AG09319 (cell line): ENCODE data around the gene NFATC1.
A peak's percentile ranks its signal among the peaks of the same experiment; 100 is the strongest.

Experiments used
- DNase-seq: peaks from one replicate; pipeline ENCODE4 v3.0.0-alpha.2; 2010; ENCODE audit warnings: low read depth; ENCODE audit errors: extremely low read depth
- CTCF ChIP-seq: IDR thresholded peaks from 2 replicates; pipeline ENCODE4 v1.5.1; 2011; ENCODE audit warnings: low read depth, mild to moderate bottlenecking, inconsistent platforms, low read length, moderate library complexity

NFATC1 gene

GRCh38 chr18:79573921-79574491 is 178.3 kb downstream of the NFATC1 start:
- TF ChIP-seq CTCF = no peak
- DNase-seq = no peak

- DNase-seq = no peak
Measured at GRCh38 chr18:79574938-79575525, 179.3 kb downstream of the NFATC1 start.

GRCh38 chr18:79575891-79576685 is 180.4 kb downstream of the NFATC1 start:
- no peak for TF ChIP-seq CTCF
- peak; percentile 19 for DNase-seq

More at GRCh38 chr18:79574938-79575525, 179.3 kb downstream of the NFATC1 start:
- no peak for TF ChIP-seq CTCF

- TF ChIP-seq CTCF = no peak
- no peak for DNase-seq
Measured at GRCh38 chr18:79576686-79577351, 181.1 kb downstream of the NFATC1 start.

GRCh38 chr18:79577451-79578395 is 182.0 kb downstream of the NFATC1 start:
- DNase-seq = no peak
- TF ChIP-seq CTCF = no peak

GRCh38 chr18:79578396-79579260 is 182.9 kb downstream of the NFATC1 start:
- no peak for TF ChIP-seq CTCF
- no peak for DNase-seq
